H9 (cell line): ENCODE data around the gene MFGE8. TPM values are rescaled to one million over a fixed set of nuclear protein-coding genes. Genes with fewer than 3 reads are reported as not detected.

ENCODE experiments used
- DNase-seq: peaks from one replicate; pipeline ENCODE4 v3.0.0-alpha.2; 2017
- H2AFZ ChIP-seq: one replicate; pipeline ENCODE4 v1.6.1; 2013; ENCODE audit warnings: mild to moderate bottlenecking, low read length, control low read depth, moderate library complexity
- H2AK5ac ChIP-seq: 2 replicates; pipeline ENCODE4 v1.6.1; 2013; ENCODE audit warnings: low read length, control low read depth, mixed read lengths; ENCODE audit not compliant: insufficient read length
- H2BK120ac ChIP-seq: one replicate; pipeline ENCODE4 v1.6.1; 2013; ENCODE audit warnings: low read depth, mild to moderate bottlenecking, low read length, control low read depth, inconsistent platforms; ENCODE audit not compliant: poor library complexity, severe bottlenecking
- H2BK12ac ChIP-seq: 2 replicates; pipeline ENCODE4 v1.6.1; 2013; ENCODE audit warnings: low read length, control low read depth, mixed read lengths, low read depth; ENCODE audit not compliant: insufficient read length
- H2BK15ac ChIP-seq: 2 replicates; pipeline ENCODE4 v1.6.1; 2013; ENCODE audit warnings: low read depth, low read length, control low read depth
- H2BK20ac ChIP-seq: one replicate; pipeline ENCODE4 v1.6.1; 2013; ENCODE audit warnings: low read depth, mild to moderate bottlenecking, low read length, control low read depth, inconsistent platforms; ENCODE audit not compliant: poor library complexity, severe bottlenecking
- H2BK5ac ChIP-seq: 2 replicates; pipeline ENCODE4 v1.6.1; 2013; ENCODE audit warnings: low read length, control low read depth, mixed read lengths; ENCODE audit not compliant: insufficient read length
- H3K14ac ChIP-seq: 2 replicates; pipeline ENCODE4 v1.6.1; 2013; ENCODE audit warnings: low read length, control low read depth; ENCODE audit not compliant: insufficient read depth
- H3K18ac ChIP-seq: 2 replicates; pipeline ENCODE4 v1.6.1; 2013; ENCODE audit warnings: low read depth, mild to moderate bottlenecking, mixed read lengths, low read length, control low read depth; ENCODE audit not compliant: insufficient read length
- H3K23ac ChIP-seq: 2 replicates; pipeline ENCODE4 v1.6.1; 2013; ENCODE audit warnings: low read length, control low read depth, mixed read lengths, low read depth; ENCODE audit not compliant: insufficient read length
- H3K23me2 ChIP-seq: 2 replicates; pipeline ENCODE4 v1.6.1; 2013; ENCODE audit warnings: low read depth, mild to moderate bottlenecking, mixed read lengths, low read length, control low read depth; ENCODE audit not compliant: insufficient read length, poor library complexity, severe bottlenecking
- H3K27ac ChIP-seq: 2 replicates; pipeline ENCODE4 v1.5.1; 2013; ENCODE audit warnings: low read length, control low read depth, mixed read lengths, low read depth; ENCODE audit not compliant: insufficient read length
- H3K27me3 ChIP-seq: 2 replicates; pipeline ENCODE4 v1.6.1; 2013; ENCODE audit warnings: low read length, control low read depth, inconsistent platforms; ENCODE audit not compliant: insufficient read depth
- H3K4ac ChIP-seq: 2 replicates; pipeline ENCODE4 v1.6.1; 2013; ENCODE audit warnings: low read depth, mild to moderate bottlenecking, control low read depth, inconsistent platforms, low read length, moderate library complexity
- H3K4me1 ChIP-seq: 2 replicates; pipeline ENCODE4 v1.6.1; 2013; ENCODE audit warnings: low read length, control low read depth, inconsistent platforms; ENCODE audit not compliant: insufficient read depth
- H3K4me2 ChIP-seq: 2 replicates; pipeline ENCODE4 v1.6.1; 2013; ENCODE audit warnings: low read length, control low read depth, mixed read lengths; ENCODE audit not compliant: insufficient read length, insufficient read depth
- H3K56ac ChIP-seq: 2 replicates; pipeline ENCODE4 v1.6.1; 2013; ENCODE audit warnings: low read depth, mild to moderate bottlenecking, mixed read lengths, low read length, control low read depth; ENCODE audit not compliant: insufficient read length
- H3K79me1 ChIP-seq: 2 replicates; pipeline ENCODE4 v1.6.1; 2013; ENCODE audit warnings: low read depth, mild to moderate bottlenecking, moderate library complexity, low read length, control low read depth, inconsistent platforms; ENCODE audit not compliant: insufficient read depth, poor library complexity, severe bottlenecking
- H3K79me2 ChIP-seq: 2 replicates; pipeline ENCODE4 v1.6.1; 2013; ENCODE audit warnings: low read length, control low read depth, inconsistent platforms; ENCODE audit not compliant: insufficient read depth
- H3K9ac ChIP-seq: 2 replicates; pipeline ENCODE4 v1.6.1; 2013; ENCODE audit warnings: low read length, control low read depth, mixed read lengths; ENCODE audit not compliant: insufficient read length; ENCODE audit errors: extremely low read depth
- H3K9me3 ChIP-seq: one replicate; pipeline ENCODE4 v1.6.1; 2013; ENCODE audit warnings: low read depth, low read length, inconsistent platforms; ENCODE audit not compliant: control insufficient read depth
- H3T11ph ChIP-seq: one replicate; pipeline ENCODE4 v1.6.1; 2013; ENCODE audit warnings: mild to moderate bottlenecking, low read length, control low read depth, inconsistent platforms
- H4K20me1 ChIP-seq: one replicate; pipeline ENCODE4 v1.6.1; 2013; ENCODE audit not compliant: control insufficient read depth, insufficient read length, insufficient read depth
- H4K5ac ChIP-seq: 2 replicates; pipeline ENCODE4 v1.6.1; 2013; ENCODE audit warnings: low read depth, mild to moderate bottlenecking, mixed read lengths, low read length, control low read depth; ENCODE audit not compliant: insufficient read length
- H4K8ac ChIP-seq: replicated peaks from 2 replicates; pipeline ENCODE4 v1.6.1; 2013; ENCODE audit warnings: low read length, control low read depth, mixed read lengths, low read depth; ENCODE audit not compliant: insufficient read length
- H4K91ac ChIP-seq: 2 replicates; pipeline ENCODE4 v1.6.1; 2013; ENCODE audit warnings: low read depth, mild to moderate bottlenecking, moderate library complexity, mixed read lengths, low read length, control low read depth; ENCODE audit not compliant: insufficient read length
- H3K27ac Mint-ChIP-seq, 3 experiments: 2 replicates in 2 of 3; 3 replicates in 1 of 3; pipeline ENCODE4 v1.8.0; 2020 to 2021; ENCODE audit warnings: mixed read lengths in 3 of 3, mild to moderate bottlenecking in 1 of 3, moderate library complexity in 1 of 3
- H3K27me3 Mint-ChIP-seq: 2 replicates; pipeline ENCODE4 v1.8.0; 2021; ENCODE audit warnings: low read depth, mild to moderate bottlenecking, moderate library complexity, mixed read lengths
- H3K36me3 Mint-ChIP-seq, 3 experiments: 2 replicates in 2 of 3; 3 replicates in 1 of 3; pipeline ENCODE4 v1.8.0; 2020 to 2021; ENCODE audit warnings: low read depth in 3 of 3, mixed read lengths in 3 of 3; ENCODE audit not compliant: insufficient read depth in 1 of 3
- H3K4me1 Mint-ChIP-seq, 2 experiments: 2 replicates each; pipeline ENCODE4 v1.8.0; 2020; ENCODE audit warnings: mixed read lengths in 2 of 2
- H3K4me3 Mint-ChIP-seq, 2 experiments: 2 replicates in 1 of 2; 3 replicates in 1 of 2; pipeline ENCODE4 v1.8.0; 2020 to 2021; ENCODE audit warnings: mild to moderate bottlenecking in 2 of 2, mixed read lengths in 2 of 2, moderate library complexity in 1 of 2
- H3K9me3 Mint-ChIP-seq, 2 experiments: 2 replicates in 1 of 2; 3 replicates in 1 of 2; pipeline ENCODE4 v1.8.0; 2020; ENCODE audit warnings: mild to moderate bottlenecking in 2 of 2, mixed read lengths in 2 of 2, moderate library complexity in 1 of 2
- WGBS: extraction: QIAGEN DNeasy Blood & Tissue Kit; methylation state at CpG from one replicate; pipeline ENCODE4 v1.1.7; 2013; ENCODE audit warnings: missing lambda C conversion rate, low lambda C conversion rate, mixed read lengths; ENCODE audit not compliant: insufficient read length; ENCODE audit errors: extremely low coverage; 5-methylcytosine and 5-hydroxymethylcytosine counted together
- total RNA-seq: library from RNA; stranded (reverse); gene quantifications from 2 replicates; pipeline ENCODE4 v1.2.1, GENCODE V29; 2021
- TF ChIP-seq, protein P1 (sequence below): fragments of 200-600 bp; sonication (generic); conservative IDR thresholded peaks from 3 replicates; pipeline ENCODE4 v1.8.0; 2021; ENCODE audit warnings: antibody characterized with exemption, mild to moderate bottlenecking

Gene MFGE8
- total RNA-seq, 1 experiment from 2014 or later, result 653 TPM

DNA sequence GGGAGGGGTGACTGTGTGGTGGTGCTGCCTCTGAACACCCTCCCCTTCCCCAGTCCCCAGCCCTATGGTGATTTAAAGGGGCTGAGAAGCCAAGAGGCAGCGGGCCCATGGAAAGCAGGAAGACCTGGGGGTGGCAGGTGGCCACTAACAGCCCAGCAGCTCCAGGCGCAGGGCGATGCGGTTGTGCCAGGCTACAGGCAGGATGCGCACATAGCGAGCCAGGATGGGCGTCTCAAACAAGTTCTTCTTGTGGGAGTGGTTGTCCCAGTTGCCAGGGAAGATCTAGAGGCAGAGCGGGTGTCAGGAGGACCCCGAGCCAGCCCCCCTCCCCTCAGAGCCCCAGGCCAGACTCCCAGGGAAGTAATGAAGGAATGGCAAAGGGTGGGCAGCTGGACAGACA lies 13.9 kb downstream of the MFGE8 start:
- no peak overlapping the region for H3K9ac ChIP-seq
- no peaks in the 10 kb centered on the region for H4K20me1 ChIP-seq
- no peak overlapping the region for H3T11ph ChIP-seq
- no peaks in the 10 kb centered on the region for H3K79me1 ChIP-seq
- peaks cover 33 to 74% of the 10 kb centered on the region in 2 experiments for H3K4me1 Mint-ChIP-seq
- peak overlapping the region in 1 of 3 experiments; percentile 96; a peak in 2 of 7 replicates for H3K27ac Mint-ChIP-seq
- no peak overlapping the region for H2BK120ac ChIP-seq
- peaks cover 18% of the 10 kb centered on the region for H3K23me2 ChIP-seq
- peaks cover 50 to 67% (median 66%) of the 10 kb centered on the region in 3 experiments for H3K36me3 Mint-ChIP-seq
- no peak overlapping the region for H3K4ac ChIP-seq
- no peak overlapping the region for H2AFZ ChIP-seq
- no peak overlapping the region for H4K8ac ChIP-seq
- no peak overlapping the region for H3K23ac ChIP-seq
- no peaks in the 10 kb centered on the region for H3K9me3 Mint-ChIP-seq
- H4K5ac ChIP-seq, result no peak overlapping the region
- no peak overlapping the region for H2BK15ac ChIP-seq
- H3K4me3 Mint-ChIP-seq, result no peak overlapping the region
- TF ChIP-seq, protein P1, sequence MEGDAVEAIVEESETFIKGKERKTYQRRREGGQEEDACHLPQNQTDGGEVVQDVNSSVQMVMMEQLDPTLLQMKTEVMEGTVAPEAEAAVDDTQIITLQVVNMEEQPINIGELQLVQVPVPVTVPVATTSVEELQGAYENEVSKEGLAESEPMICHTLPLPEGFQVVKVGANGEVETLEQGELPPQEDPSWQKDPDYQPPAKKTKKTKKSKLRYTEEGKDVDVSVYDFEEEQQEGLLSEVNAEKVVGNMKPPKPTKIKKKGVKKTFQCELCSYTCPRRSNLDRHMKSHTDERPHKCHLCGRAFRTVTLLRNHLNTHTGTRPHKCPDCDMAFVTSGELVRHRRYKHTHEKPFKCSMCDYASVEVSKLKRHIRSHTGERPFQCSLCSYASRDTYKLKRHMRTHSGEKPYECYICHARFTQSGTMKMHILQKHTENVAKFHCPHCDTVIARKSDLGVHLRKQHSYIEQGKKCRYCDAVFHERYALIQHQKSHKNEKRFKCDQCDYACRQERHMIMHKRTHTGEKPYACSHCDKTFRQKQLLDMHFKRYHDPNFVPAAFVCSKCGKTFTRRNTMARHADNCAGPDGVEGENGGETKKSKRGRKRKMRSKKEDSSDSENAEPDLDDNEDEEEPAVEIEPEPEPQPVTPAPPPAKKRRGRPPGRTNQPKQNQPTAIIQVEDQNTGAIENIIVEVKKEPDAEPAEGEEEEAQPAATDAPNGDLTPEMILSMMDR, result no peak
- H3K27me3 Mint-ChIP-seq, result peaks cover 9% of the 10 kb centered on the region
- no peak overlapping the region for H3K4me2 ChIP-seq
- H4K91ac ChIP-seq, result no peak overlapping the region
- H3K56ac ChIP-seq, result no peak overlapping the region
- H3K18ac ChIP-seq, result no peak overlapping the region
- no peak overlapping the region for H3K27ac ChIP-seq
- peaks cover 11% of the 10 kb centered on the region; the same call in 1 of the 2 replicates for H3K4me1 ChIP-seq
- H2BK20ac ChIP-seq, result no peak overlapping the region
- no peaks in the 10 kb centered on the region for H3K9me3 ChIP-seq
- WGBS, result no CpG with 5 or more reads among the region's 9 CpGs
- no peak overlapping the region for H2AK5ac ChIP-seq
- H3K79me2 ChIP-seq, result no peaks in the 10 kb centered on the region
- no peak overlapping the region for H3K14ac ChIP-seq
- no peak for DNase-seq
- no peak overlapping the region for H2BK12ac ChIP-seq
- H2BK5ac ChIP-seq, result no peak overlapping the region
- no peaks in the 10 kb centered on the region for H3K27me3 ChIP-seq
